ENCODE measurements around the gene GSK3B. TPM values are rescaled to one million over a fixed set of nuclear protein-coding genes. Genes with fewer than 3 reads are reported as not detected.

GSK3B gene
- total RNA-seq, 2 donors from 2014 or later, result 36.7 to 47.9 TPM

GRCh38 chr3:120039642-120040610, 54.3 kb downstream of the GSK3B start:
- no peaks in the 10 kb centered on the region for H3K4me1 ChIP-seq (replicated peaks)
- H3K27me3 ChIP-seq (replicated peaks; ENCODE audit: insufficient read depth), result no peaks in the 10 kb centered on the region
- H3K36me3 ChIP-seq, result no peaks in the 10 kb centered on the region
- no peaks in the 10 kb centered on the region for H3K9me3 ChIP-seq
- no peak for DNase-seq (ENCODE audit: low spot score)
- no peak overlapping the region for H3K4me3 ChIP-seq
- intact Hi-C loops (cut with DNase I), result no loop called here
- no peak for TF ChIP-seq POLR2A (IDR thresholded peaks at IDR 0.05)
- no peak for TF ChIP-seq CTCF (IDR thresholded peaks at IDR 0.05)
- TF ChIP-seq POLR2AphosphoS5 (IDR thresholded peaks at IDR 0.05), result no peak
- 95% methylated on average over 20 of the region's 20 CpGs for WGBS
- H3K27ac ChIP-seq, result no peak overlapping the region

GRCh38 chr3:120033596-120033995, 60.7 kb downstream of the GSK3B start:
- Histone ChIP-seq H3K27ac (no peak overlapping the region), H3K4me3 (no peak overlapping the region), H3K4me1 (replicated peaks) (no peaks in the 10 kb centered on the region), H3K9me3 (no peaks in the 10 kb centered on the region), H3K27me3 (replicated peaks; ENCODE audit: insufficient read depth) (no peaks in the 10 kb centered on the region), H3K36me3 (no peaks in the 10 kb centered on the region)
- no peak for DNase-seq (ENCODE audit: low spot score)
- intact Hi-C loops (cut with DNase I), result no loop called here
- no peak for TF ChIP-seq POLR2A (IDR thresholded peaks at IDR 0.05)
- TF ChIP-seq CTCF (IDR thresholded peaks at IDR 0.05), result no peak
- no peak for TF ChIP-seq POLR2AphosphoS5 (IDR thresholded peaks at IDR 0.05)
- WGBS, result 94% methylated on average over 4 of the region's 4 CpGs

- Histone ChIP-seq H3K27me3 (replicated peaks; ENCODE audit: insufficient read depth) (no peaks in the 10 kb centered on the region), H3K4me3 (no peak overlapping the region), H3K9me3 (no peaks in the 10 kb centered on the region), H3K4me1 (replicated peaks) (no peaks in the 10 kb centered on the region), H3K36me3 (no peaks in the 10 kb centered on the region), H3K27ac (no peak overlapping the region)
- TF ChIP-seq POLR2A (IDR thresholded peaks at IDR 0.05) (no peak), CTCF (IDR thresholded peaks at IDR 0.05) (no peak), POLR2AphosphoS5 (IDR thresholded peaks at IDR 0.05) (no peak)
- DNase-seq (ENCODE audit: low spot score), result no peak
- intact Hi-C loops (cut with DNase I), result no loop called here
These were observed 62.7 kb downstream of the GSK3B start for GRCh38 chr3:120031561-120031960.

- no peak for TF ChIP-seq CTCF (IDR thresholded peaks at IDR 0.05)
- TF ChIP-seq POLR2AphosphoS5 (IDR thresholded peaks at IDR 0.05), result no peak
- TF ChIP-seq POLR2A (IDR thresholded peaks at IDR 0.05), result no peak
- Histone ChIP-seq H3K27ac (no peak overlapping the region), H3K4me3 (no peak overlapping the region), H3K36me3 (no peaks in the 10 kb centered on the region), H3K9me3 (no peaks in the 10 kb centered on the region), H3K4me1 (replicated peaks) (no peaks in the 10 kb centered on the region), H3K27me3 (replicated peaks; ENCODE audit: insufficient read depth) (no peaks in the 10 kb centered on the region)
- no peak for DNase-seq (ENCODE audit: low spot score)
- WGBS, result 100% methylated on average over 1 of the region's 1 CpG
- intact Hi-C loops (cut with DNase I), result no loop called here
These were observed 64.5 kb downstream of the GSK3B start for GRCh38 chr3:120029749-120030148.

All from prostate gland (tissue), 2 donors.